BLaER1 treated with 17β-estradiol and CSF1 and Interleukin-3, amounts not matched to agents 10 nM and 100 nM (cell line): Measurements from ENCODE around the gene DKK3.
A peak's percentile ranks its signal among the peaks of the same experiment; 100 is the strongest.

ENCODE experiments used
- H3K27ac ChIP-seq, 11 experiments: shearing (Covaris generic); formaldehyde crosslinking; 2 replicates each; pipeline ENCODE4 v1.8.1; 2022
- H3K27me3 ChIP-seq, 11 experiments: shearing (Covaris generic); formaldehyde crosslinking; 2 replicates each; pipeline ENCODE4 v1.8.1; 2022
- H3K36me3 ChIP-seq, 11 experiments: shearing (Covaris generic); formaldehyde crosslinking; 2 replicates each; pipeline ENCODE4 v1.8.1; 2022
- H3K4me1 ChIP-seq, 10 experiments: shearing (Covaris generic); formaldehyde crosslinking; 2 replicates each; pipeline ENCODE4 v1.8.1; 2022
- H3K4me2 ChIP-seq, 11 experiments: shearing (Covaris generic); formaldehyde crosslinking; 2 replicates each; pipeline ENCODE4 v1.8.1; 2022
- H3K4me3 ChIP-seq, 10 experiments: shearing (Covaris generic); formaldehyde crosslinking; 2 replicates each; pipeline ENCODE4 v1.8.1; 2022
- H3K9ac ChIP-seq, 11 experiments: shearing (Covaris generic); formaldehyde crosslinking; 2 replicates each; pipeline ENCODE4 v1.8.1; 2022
- H3K9me3 ChIP-seq, 11 experiments: shearing (Covaris generic); formaldehyde crosslinking; replicated peaks in 1 of 11; 2 replicates each; pipeline ENCODE4 v1.8.1; 2022
- H4K20me1 ChIP-seq, 11 experiments: shearing (Covaris generic); formaldehyde crosslinking; 2 replicates each; pipeline ENCODE4 v1.8.1; 2022
- Cebpa-rat ChIP-seq, 11 experiments: shearing (Covaris generic); IDR thresholded peaks; 2 replicates each; pipeline ENCODE4 v1.8.1; 2022

DKK3 gene

GRCh38 chr11:11998091-11998781 is 10.2 kb downstream of the DKK3 start:
- no peaks in the 10 kb centered on the region for H3K36me3 ChIP-seq
- no peak for TF ChIP-seq Cebpa-rat (IDR thresholded peaks at IDR 0.05)
- peak overlapping the region in 8 of 11 experiments; percentile 0 to 64 (median 24); a peak in 12 of 22 replicates for H3K4me2 ChIP-seq
- H3K4me3 ChIP-seq = no peak overlapping the region
- H3K9me3 ChIP-seq = no peaks in the 10 kb centered on the region
- no peak overlapping the region for H3K9ac ChIP-seq
- H4K20me1 ChIP-seq = no peaks in the 10 kb centered on the region
- peaks cover 0 to 24% (median 8%) of the 10 kb centered on the region in 10 experiments; a peak in 14 of 20 replicates for H3K4me1 ChIP-seq
- H3K27ac ChIP-seq = no peak overlapping the region
- no peaks in the 10 kb centered on the region for H3K27me3 ChIP-seq

DNA sequence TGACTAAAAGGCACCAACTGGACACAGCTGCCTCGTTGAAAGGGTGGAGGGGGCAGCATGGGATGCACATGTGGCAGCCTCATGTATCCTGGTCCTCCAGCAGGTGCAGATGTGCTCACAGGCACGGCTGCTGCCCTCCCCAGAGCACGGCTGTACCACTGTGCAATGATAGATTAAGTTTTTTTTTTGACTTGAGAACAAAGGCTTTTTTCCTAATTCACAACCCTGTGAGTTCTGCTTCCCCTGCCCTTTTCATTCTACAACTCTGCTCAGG is 11.4 kb downstream of the DKK3 start:
- H3K9ac ChIP-seq = no peak overlapping the region
- no peak for TF ChIP-seq Cebpa-rat (IDR thresholded peaks at IDR 0.05)
- no peak overlapping the region for H3K27ac ChIP-seq
- H3K9me3 ChIP-seq = no peaks in the 10 kb centered on the region
- H3K36me3 ChIP-seq = no peaks in the 10 kb centered on the region
- H3K27me3 ChIP-seq = no peaks in the 10 kb centered on the region
- H3K4me1 ChIP-seq = peaks cover 0 to 24% (median 8%) of the 10 kb centered on the region in 10 experiments; a peak in 14 of 20 replicates
- no peaks in the 10 kb centered on the region for H4K20me1 ChIP-seq
- H3K4me2 ChIP-seq = peak overlapping the region in 8 of 11 experiments; percentile 0 to 49 (median 21); a peak in 13 of 22 replicates
- no peak overlapping the region for H3K4me3 ChIP-seq

- Histone ChIP-seq H3K4me1 (peaks cover 0 to 24% (median 8%) of the 10 kb centered on the region in 10 experiments; a peak in 14 of 20 replicates), H3K9ac (no peak overlapping the region), H3K36me3 (no peaks in the 10 kb centered on the region), H3K27me3 (no peaks in the 10 kb centered on the region), H3K4me2 (peak overlapping the region in 7 of 11 experiments; percentile 0 to 49 (median 31); a peak in 11 of 22 replicates), H4K20me1 (no peaks in the 10 kb centered on the region), H3K27ac (no peak overlapping the region), H3K4me3 (no peak overlapping the region), H3K9me3 (no peaks in the 10 kb centered on the region)
- TF ChIP-seq Cebpa-rat (IDR thresholded peaks at IDR 0.05) = no peak
These were observed 11.9 kb downstream of the DKK3 start for GRCh38 chr11:11996321-11997048.

DNA sequence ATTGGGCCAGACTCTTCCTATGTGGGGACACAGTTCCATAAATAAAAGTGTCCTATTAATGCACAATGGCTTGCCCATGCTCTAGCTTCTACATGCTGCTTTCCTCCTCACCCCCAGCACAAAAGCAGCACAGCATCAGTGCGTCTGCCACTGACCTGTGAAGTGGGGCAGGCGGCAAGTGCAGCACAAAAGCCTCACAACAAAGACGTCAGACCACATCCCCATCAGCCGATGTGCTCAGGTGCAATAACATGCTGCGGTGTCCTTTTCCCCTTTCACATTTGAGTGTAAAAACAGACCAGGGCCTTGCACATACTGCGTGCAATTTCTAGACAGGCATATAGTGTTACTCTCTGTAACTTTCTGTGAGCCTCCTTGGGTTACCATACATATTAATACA is 12.8 kb downstream of the DKK3 start:
- Histone ChIP-seq H3K36me3 (no peaks in the 10 kb centered on the region), H3K4me1 (peaks cover under 1 to 24% (median 12%) of the 10 kb centered on the region in 10 experiments; a peak in 18 of 20 replicates), H3K9me3 (no peaks in the 10 kb centered on the region), H3K27ac (no peak overlapping the region), H3K4me2 (no peak overlapping the region), H3K9ac (no peak overlapping the region), H4K20me1 (no peaks in the 10 kb centered on the region), H3K4me3 (no peak overlapping the region), H3K27me3 (no peaks in the 10 kb centered on the region)
- TF ChIP-seq Cebpa-rat (IDR thresholded peaks at IDR 0.05) = no peak

- Histone ChIP-seq H3K9me3 (no peaks in the 10 kb centered on the region), H4K20me1 (no peaks in the 10 kb centered on the region), H3K4me3 (no peak overlapping the region), H3K4me2 (no peak overlapping the region), H3K36me3 (no peaks in the 10 kb centered on the region), H3K27ac (no peak overlapping the region), H3K27me3 (no peaks in the 10 kb centered on the region), H3K9ac (no peak overlapping the region), H3K4me1 (peaks cover 7 to 28% (median 19%) of the 10 kb centered on the region in 10 experiments)
- TF ChIP-seq Cebpa-rat (IDR thresholded peaks at IDR 0.05) = no peak
These were observed 14.6 kb downstream of the DKK3 start for GRCh38 chr11:11993839-11994238.

GRCh38 chr11:11992257-11993212 is 15.9 kb downstream of the DKK3 start:
- Histone ChIP-seq H3K4me2 (no peak overlapping the region), H3K27me3 (no peaks in the 10 kb centered on the region), H3K4me1 (peaks cover 0 to 22% (median 17%) of the 10 kb centered on the region in 10 experiments; a peak in 18 of 20 replicates), H3K9me3 (0 out of 22 replicates have a peak, but pooled peaks cover 0 to 1% (median 0%) of the 10 kb centered on the region in 11 experiments), H3K4me3 (no peak overlapping the region), H3K27ac (no peak overlapping the region), H3K36me3 (no peaks in the 10 kb centered on the region), H3K9ac (no peak overlapping the region), H4K20me1 (no peaks in the 10 kb centered on the region)
- TF ChIP-seq Cebpa-rat (IDR thresholded peaks at IDR 0.05) = no peak

GRCh38 chr11:11989774-11990744 is 18.4 kb downstream of the DKK3 start:
- Histone ChIP-seq H3K27ac (no peak overlapping the region), H3K4me1 (peaks cover 0 to 14% (median 9%) of the 10 kb centered on the region in 10 experiments; a peak in 15 of 20 replicates), H3K9ac (no peak overlapping the region), H3K27me3 (no peaks in the 10 kb centered on the region), H3K36me3 (no peaks in the 10 kb centered on the region), H3K4me3 (no peak overlapping the region), H4K20me1 (no peaks in the 10 kb centered on the region), H3K4me2 (peak overlapping the region in 8 of 11 experiments; percentile 26 to 67 (median 48); a peak in 16 of 22 replicates), H3K9me3 (peaks cover 0 to 5% (median 0%) of the 10 kb centered on the region in 11 experiments; a peak in 1 of 22 replicates)
- no peak for TF ChIP-seq Cebpa-rat (IDR thresholded peaks at IDR 0.05)

DNA sequence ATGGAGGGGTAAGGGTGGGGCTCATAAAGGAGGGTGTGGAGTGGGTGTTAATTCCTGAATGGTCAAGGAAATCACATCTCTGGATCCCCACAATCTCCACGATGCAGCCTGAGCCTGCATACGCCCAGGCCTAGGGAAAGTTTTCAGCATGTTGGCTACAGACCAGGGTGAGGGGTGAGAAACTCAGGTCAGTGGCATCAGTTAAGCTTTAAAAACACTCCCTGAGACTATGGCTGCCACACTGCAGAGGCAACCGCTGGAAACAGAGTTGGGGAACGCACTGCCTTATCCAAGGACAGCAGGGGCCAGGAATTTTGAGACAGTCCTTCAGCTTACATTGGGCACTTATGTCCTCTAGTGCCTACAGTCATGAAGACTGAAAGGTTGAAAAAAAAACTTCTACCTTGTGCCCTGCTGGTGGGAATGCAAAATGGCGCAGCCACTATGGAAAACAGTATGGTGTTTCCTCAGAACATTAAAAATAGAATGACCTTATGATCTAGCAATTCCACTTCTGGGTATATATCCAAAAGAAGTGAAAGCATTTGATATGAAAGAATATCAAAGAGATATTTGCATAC is 19.7 kb downstream of the DKK3 start:
- Histone ChIP-seq H3K27me3 (no peaks in the 10 kb centered on the region), H3K4me1 (peaks cover 10 to 27% (median 22%) of the 10 kb centered on the region in 10 experiments), H4K20me1 (no peaks in the 10 kb centered on the region), H3K9ac (no peak overlapping the region), H3K27ac (no peak overlapping the region), H3K9me3 (peaks cover 0 to 5% (median 0%) of the 10 kb centered on the region in 11 experiments; a peak in 1 of 22 replicates), H3K4me2 (0 out of 22 replicates have a peak overlapping the region, but pooled peaks of 1 of the 11 experiments have one; percentile 7), H3K4me3 (no peak overlapping the region), H3K36me3 (no peaks in the 10 kb centered on the region)
- no peak for TF ChIP-seq Cebpa-rat (IDR thresholded peaks at IDR 0.05)
